NCI-H69 (cell line): ENCODE measurements around the gene NDUFS5.
"Not testable (repeated sequence)": the region's sequence is repeated elsewhere in the genome, so short reads cannot be mapped to it uniquely, and the experiment has no call there.

ENCODE experiments used
- DNase-seq: peaks from one replicate; lab custom pipeline; 2025; lab: John Stamatoyannopoulos, UW

NDUFS5 gene

GRCh38 chr1:39063775-39064174, 37.6 kb downstream of the NDUFS5 start:
- no peak for DNase-seq

GRCh38 chr1:39065542-39065941, 39.4 kb downstream of the NDUFS5 start:
- peak; percentile 22 for DNase-seq

GRCh38 chr1:39068227-39068626, 42.1 kb downstream of the NDUFS5 start:
- not testable (repeated sequence) for DNase-seq

GRCh38 chr1:39071557-39071956, 45.4 kb downstream of the NDUFS5 start:
- not testable (repeated sequence) for DNase-seq

GRCh38 chr1:39076127-39076798, 50.1 kb downstream of the NDUFS5 start:
- no peak for DNase-seq

- DNase-seq, result no peak
These were observed 50.6 kb downstream of the NDUFS5 start for GRCh38 chr1:39076799-39077148.

GRCh38 chr1:39080269-39080826, 54.2 kb downstream of the NDUFS5 start:
- DNase-seq, result no peak

- no peak for DNase-seq
These were observed 54.7 kb downstream of the NDUFS5 start for GRCh38 chr1:39080831-39081270.

- peak; percentile 37 for DNase-seq
These were observed 55.3 kb downstream of the NDUFS5 start for GRCh38 chr1:39081271-39082009.

- no peak for DNase-seq
These were observed 56.1 kb downstream of the NDUFS5 start for GRCh38 chr1:39082010-39082799.

GRCh38 chr1:39082811-39083576, 56.8 kb downstream of the NDUFS5 start:
- no peak for DNase-seq

GRCh38 chr1:39084191-39084590, 58.0 kb downstream of the NDUFS5 start:
- DNase-seq, result no peak
